ENCODE measurements around the gene NEDD4.

DNA sequence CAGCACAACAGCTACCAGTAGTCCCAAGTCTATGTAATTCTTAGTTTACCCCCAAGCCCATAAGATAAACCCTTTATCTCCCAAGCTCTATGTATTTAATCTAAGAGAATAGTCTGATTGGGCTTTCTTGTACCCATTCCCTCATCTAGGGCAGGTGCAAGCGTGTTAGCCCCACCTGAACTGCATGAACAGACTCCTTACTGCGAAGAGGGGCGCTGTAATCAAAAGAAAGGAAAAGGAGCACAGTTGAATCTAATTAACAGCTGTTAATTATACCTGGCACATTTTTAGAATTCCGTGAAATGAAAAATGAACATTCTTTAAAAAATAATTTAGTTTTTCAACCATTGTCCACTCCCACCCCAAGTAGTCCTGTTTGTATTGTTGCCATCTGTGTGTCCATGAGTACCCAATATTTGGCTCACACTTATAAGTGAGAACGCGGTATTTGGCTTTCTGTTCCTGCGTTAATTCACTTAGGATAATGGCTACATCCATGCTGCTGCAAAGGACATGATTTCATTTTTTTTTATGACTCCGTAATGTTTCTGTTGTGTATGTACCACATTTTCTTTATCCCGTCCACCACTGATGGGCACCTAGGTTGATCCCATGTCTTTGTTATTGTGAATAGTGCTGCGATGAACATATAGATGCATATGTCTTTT is 26.5 kb upstream of the NEDD4 start:
- TF ChIP-seq, protein P1, sequence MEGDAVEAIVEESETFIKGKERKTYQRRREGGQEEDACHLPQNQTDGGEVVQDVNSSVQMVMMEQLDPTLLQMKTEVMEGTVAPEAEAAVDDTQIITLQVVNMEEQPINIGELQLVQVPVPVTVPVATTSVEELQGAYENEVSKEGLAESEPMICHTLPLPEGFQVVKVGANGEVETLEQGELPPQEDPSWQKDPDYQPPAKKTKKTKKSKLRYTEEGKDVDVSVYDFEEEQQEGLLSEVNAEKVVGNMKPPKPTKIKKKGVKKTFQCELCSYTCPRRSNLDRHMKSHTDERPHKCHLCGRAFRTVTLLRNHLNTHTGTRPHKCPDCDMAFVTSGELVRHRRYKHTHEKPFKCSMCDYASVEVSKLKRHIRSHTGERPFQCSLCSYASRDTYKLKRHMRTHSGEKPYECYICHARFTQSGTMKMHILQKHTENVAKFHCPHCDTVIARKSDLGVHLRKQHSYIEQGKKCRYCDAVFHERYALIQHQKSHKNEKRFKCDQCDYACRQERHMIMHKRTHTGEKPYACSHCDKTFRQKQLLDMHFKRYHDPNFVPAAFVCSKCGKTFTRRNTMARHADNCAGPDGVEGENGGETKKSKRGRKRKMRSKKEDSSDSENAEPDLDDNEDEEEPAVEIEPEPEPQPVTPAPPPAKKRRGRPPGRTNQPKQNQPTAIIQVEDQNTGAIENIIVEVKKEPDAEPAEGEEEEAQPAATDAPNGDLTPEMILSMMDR (IDR thresholded peaks at IDR 0.05) = no peak
- no peak for TF ChIP-seq POLR2AphosphoS5 (IDR thresholded peaks at IDR 0.05)
- no peak for TF ChIP-seq POLR2A (IDR thresholded peaks at IDR 0.05; ENCODE audit: low read depth)
- TF ChIP-seq EP300 (IDR thresholded peaks at IDR 0.05) = no peak

Measured in esophagus muscularis mucosa (tissue), 4 donors.